ENCODE data around the gene ACTN3.

Gene ACTN3

GRCh38 chr11:66545701-66546367, 869 bp upstream of the ACTN3 start, which contains the start of gene ZDHHC24:
Gene ZDHHC24, minus strand, starts transcription at chr11:66546048. Its CDS starts 45 bp downstream, at chr11:66546003.
- peak; percentile 61 for DNase-seq

- DNase-seq: no peak
These were observed 411 bp downstream of the ACTN3 start for GRCh38 chr11:66546966-66547661.

GRCh38 chr11:66547662-66548009, 933 bp downstream of the ACTN3 start:
- DNase-seq: no peak

- DNase-seq: no peak
These were observed 1.3 kb downstream of the ACTN3 start for GRCh38 chr11:66548041-66548440.

GRCh38 chr11:66548774-66549630, 2.3 kb downstream of the ACTN3 start:
- no peak for DNase-seq

- DNase-seq: no peak
These were observed 3.0 kb downstream of the ACTN3 start for GRCh38 chr11:66549696-66550095.

GRCh38 chr11:66550887-66551286, 4.2 kb downstream of the ACTN3 start:
- no peak for DNase-seq

GRCh38 chr11:66554602-66555001, 7.9 kb downstream of the ACTN3 start:
- DNase-seq: no peak

- DNase-seq: no peak
These were observed 8.7 kb downstream of the ACTN3 start for GRCh38 chr11:66555416-66555815.

GRCh38 chr11:66556086-66556485, 9.4 kb downstream of the ACTN3 start:
- DNase-seq: no peak

GRCh38 chr11:66557733-66558326, 11.1 kb downstream of the ACTN3 start:
- DNase-seq: no peak

GRCh38 chr11:66559142-66559865, 12.6 kb downstream of the ACTN3 start:
- DNase-seq: no peak

GRCh38 chr11:66559866-66560676, 13.4 kb downstream of the ACTN3 start:
- DNase-seq: no peak

GRCh38 chr11:66561178-66561974, 14.7 kb downstream of the ACTN3 start:
- no peak for DNase-seq

GRCh38 chr11:66561975-66562248, 15.2 kb downstream of the ACTN3 start:
- DNase-seq: no peak

- DNase-seq: no peak
These were observed 15.6 kb downstream of the ACTN3 start for GRCh38 chr11:66562275-66562674.

- DNase-seq: no peak
These were observed 16.3 kb downstream of the ACTN3 start for GRCh38 chr11:66562907-66563583.

GRCh38 chr11:66563832-66564231, 17.1 kb downstream of the ACTN3 start:
- DNase-seq: no peak

GRCh38 chr11:66564538-66564937, 17.8 kb downstream of the ACTN3 start:
- no peak for DNase-seq

- DNase-seq: no peak
These were observed 18.3 kb downstream of the ACTN3 start for GRCh38 chr11:66564984-66565383.

GRCh38 chr11:66566221-66566620, 19.5 kb downstream of the ACTN3 start:
- DNase-seq: no peak

Data from NCI-H2081 treated with DMSO at 0.1 percent for 48 hours (cell line).